Central memory CD4-positive, alpha-beta T cell (primary cell): ENCODE data around the gene ADAMTS4.
"Not testable (repeated sequence)": the region's sequence is repeated elsewhere in the genome, so short reads cannot be mapped to it uniquely, and the experiment has no call there.

ENCODE experiments used
- DNase-seq: peaks from one replicate; pipeline ENCODE4 v3.0.0; 2022
- total RNA-seq, 3 experiments: gene quantifications; one replicate each; lab custom pipeline; 2026; lab: John Stamatoyannopoulos, UW

The ADAMTS4 gene
- 0.42 to 8.3 (median 2.7) reads per million in 3 experiments for total RNA-seq

- DNase-seq: no peak
Observed at GRCh38 chr1:161198897-161199431, at the start of gene ADAMTS4. Gene ADAMTS4 (minus strand): TSS chr1:161199054. CDS start chr1:161198627, 427 bp downstream.

GRCh38 chr1:161244888-161245287, 46.0 kb upstream of the ADAMTS4 start:
- no peak for DNase-seq

DNA sequence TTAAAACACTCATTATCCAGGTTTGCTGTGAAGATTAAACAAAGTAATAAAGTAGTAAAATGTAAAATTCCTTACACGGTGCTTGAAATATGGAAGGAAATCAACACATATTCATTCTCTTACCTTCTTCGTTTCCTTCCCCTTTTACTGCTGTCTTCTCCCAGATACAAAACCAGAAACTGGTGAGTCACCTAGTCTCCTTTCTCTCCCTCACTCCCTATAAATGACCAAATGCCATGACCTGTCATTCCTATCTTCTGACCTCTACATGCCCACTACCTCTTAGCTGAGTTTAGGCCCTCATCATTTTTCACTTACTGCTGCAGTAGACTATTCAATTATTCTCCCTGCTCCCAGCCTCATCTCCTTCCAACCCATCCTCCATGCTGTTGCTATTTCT, 43.5 kb upstream of the ADAMTS4 start:
- no peak for DNase-seq

DNA sequence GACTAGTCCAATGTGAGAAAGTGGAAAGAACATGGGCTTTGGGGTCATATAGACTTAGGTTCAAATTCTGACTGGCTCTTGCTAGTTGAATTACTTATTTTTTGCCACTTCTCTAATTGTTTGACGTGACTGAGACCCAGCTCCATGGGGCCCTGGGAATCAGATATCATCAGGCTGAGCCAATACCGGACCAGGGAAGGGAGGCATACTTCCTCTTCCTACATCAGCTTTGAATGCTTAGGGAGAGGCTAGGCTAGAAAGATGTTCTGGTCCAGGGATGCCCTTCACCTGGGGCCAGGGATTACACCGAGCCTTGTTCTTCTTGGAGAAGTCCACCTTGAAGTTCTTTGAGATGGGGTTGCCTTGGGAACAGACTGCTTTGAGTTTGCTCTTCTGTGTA, 42.8 kb upstream of the ADAMTS4 start:
- DNase-seq: no peak

GRCh38 chr1:161238039-161238473, 39.2 kb upstream of the ADAMTS4 start, which contains the start of gene NR1I3:
Gene NR1I3 (minus strand): TSS chr1:161238203. CDS start chr1:161236565, 1,638 bp downstream.
- no peak for DNase-seq

DNA sequence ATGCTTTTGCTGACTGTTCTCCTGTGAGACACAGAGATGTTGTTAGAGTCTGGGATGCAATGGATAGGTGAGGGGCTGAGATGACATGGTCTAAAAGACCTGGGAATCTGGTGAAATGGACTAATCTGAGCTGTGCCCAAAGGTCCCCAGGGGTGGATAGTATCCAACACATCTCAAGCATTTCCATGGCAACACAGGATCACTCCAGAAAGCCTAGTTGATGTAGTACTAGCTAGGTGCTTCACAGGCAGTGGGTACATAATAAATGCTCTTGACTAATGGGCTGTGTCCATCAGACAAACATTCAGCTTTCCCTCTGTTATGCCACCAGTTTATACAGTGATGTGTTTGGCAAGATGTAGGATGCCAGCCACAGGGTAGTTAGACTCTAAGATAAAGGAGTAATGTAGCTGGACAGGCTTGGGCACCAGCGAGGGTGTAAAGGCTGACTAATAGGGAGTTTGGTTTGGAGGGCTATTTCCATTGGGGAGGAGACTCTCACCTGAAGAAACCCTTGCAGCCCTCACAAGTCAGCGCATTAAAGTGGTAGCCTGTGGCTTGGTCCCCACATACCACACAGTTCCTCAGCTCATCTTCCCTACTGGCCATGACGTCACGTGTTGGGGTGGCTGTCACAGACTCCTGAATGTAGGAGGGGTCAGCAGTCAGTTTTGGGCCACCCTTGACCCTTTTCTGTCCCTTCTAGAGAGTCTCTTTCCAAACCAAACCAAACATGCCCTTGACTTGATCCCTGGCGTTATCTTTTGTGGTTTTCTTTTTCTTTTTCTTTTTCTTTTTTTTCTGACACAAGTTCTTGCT, 37.3 kb upstream of the ADAMTS4 start:
- no peak for DNase-seq

DNA sequence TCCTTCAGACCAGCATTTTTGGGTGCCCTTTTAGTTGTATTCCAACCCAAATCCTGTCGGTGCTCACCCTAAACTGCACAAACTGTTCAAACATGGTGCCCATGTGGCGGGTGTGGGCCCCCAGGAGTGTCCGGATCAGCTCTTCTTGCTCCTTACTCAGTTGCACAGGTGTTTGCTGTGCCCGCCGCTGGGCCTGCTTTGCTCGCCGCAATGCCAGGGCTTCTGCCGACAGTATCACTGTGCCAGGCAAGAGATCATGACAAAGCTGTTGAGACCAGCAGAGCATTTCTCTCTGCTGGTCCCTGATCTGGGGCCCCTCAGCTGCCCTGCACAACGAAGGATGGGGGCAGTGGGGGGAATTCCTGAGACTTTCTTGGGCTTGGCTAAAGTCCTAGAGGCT, 34.2 kb upstream of the ADAMTS4 start:
- no peak for DNase-seq

DNA sequence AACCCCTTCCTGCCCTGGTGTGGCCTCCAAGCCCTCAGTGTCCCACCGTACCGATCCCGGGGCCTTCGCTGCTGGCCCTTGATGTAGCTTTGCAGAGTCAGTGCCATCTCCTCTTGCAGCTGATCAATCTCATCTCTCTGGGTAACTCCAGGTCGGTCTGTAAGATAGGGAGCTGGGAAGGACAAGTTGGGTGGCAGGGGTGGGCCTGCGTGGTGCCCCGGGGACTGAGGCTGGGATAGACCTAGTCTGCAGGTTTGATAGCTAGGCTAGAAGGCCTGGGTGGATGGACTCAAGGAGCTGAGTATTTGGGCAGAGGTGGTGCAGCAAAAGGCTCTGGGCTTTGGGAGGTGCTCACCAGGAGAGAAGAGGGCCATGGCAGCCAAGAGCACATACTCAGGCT, 31.9 kb upstream of the ADAMTS4 start:
- DNase-seq: no peak

DNA sequence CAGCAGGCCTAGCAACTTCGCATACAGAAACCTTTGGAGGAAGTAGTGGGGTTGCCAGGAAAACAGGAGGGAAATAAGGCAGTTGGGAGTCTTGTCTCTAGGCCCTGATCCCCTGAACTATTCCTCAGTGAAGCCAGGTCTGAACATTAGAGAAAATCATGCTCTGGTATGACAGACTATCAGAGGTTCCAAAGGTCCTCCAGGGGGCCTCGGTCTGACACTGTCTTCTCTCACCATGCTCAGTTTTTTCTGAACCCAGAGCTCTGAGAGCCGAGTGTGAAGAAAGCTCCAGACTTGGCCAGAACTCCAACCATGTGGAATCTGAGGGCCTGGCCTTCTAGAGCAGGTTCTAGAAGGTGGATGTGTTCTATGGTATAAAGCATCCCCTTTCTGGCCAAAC, 31.0 kb upstream of the ADAMTS4 start:
- DNase-seq: no peak

GRCh38 chr1:161228032-161228431, 29.2 kb upstream of the ADAMTS4 start:
- no peak for DNase-seq

GRCh38 chr1:161227196-161227871, 28.5 kb upstream of the ADAMTS4 start:
- DNase-seq: peak; percentile 78

DNA sequence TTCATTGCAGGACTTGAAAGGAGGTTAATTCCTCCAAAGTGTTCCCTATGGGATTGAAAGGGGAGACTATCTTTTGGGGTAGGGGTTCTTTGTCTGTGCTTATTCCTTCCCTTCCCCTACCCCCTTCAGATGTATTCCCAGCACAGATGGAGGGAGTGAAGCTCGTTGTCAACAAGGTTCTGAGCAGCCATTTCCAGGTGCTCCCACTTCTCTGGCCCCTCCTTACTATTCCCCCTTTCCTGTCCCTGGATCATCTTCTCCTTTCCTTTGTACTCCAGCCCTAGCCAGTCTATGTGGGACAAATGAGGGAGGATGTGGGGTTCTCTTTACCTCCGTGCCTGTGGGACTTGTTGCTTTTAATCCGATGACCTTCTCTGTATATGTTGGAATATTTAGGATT, 27.9 kb upstream of the ADAMTS4 start:
- DNase-seq: no peak

- DNase-seq: no peak
Observed at GRCh38 chr1:161226320-161226711, 27.5 kb upstream of the ADAMTS4 start.

- peak; percentile 93 for DNase-seq
Observed at GRCh38 chr1:161225534-161226319, 26.9 kb upstream of the ADAMTS4 start, which contains the start of gene TOMM40L. Gene TOMM40L (plus strand): TSS chr1:161226060. CDS start chr1:161226490, 430 bp downstream.

GRCh38 chr1:161225178-161225533, 26.3 kb upstream of the ADAMTS4 start:
- DNase-seq: no peak

- DNase-seq: not testable (repeated sequence)
Observed at GRCh38 chr1:161224695-161225087, 25.8 kb upstream of the ADAMTS4 start.

- DNase-seq: no peak
Observed at GRCh38 chr1:161223805-161224694, 25.2 kb upstream of the ADAMTS4 start.

GRCh38 chr1:161222175-161223019, 23.5 kb upstream of the ADAMTS4 start:
- DNase-seq: no peak

DNA sequence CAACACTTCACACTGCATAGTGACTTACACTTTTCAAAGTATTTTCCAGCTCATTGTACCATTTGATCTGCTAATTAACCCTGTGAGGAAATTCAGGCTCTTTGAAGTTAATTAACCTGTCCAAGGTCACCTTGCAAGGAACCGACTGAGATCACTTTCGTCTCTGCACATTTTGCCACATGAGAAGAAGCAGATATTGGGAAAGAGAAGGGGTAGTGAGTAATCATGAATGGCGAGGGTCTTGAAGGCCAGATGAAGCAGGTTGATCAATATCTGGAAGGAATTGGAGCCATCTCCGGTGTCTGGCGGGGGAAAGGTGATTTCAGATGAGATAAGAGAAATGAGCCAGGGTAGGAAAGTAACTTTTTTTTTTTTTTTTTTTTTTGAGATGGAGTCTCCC, 21.1 kb upstream of the ADAMTS4 start:
- DNase-seq: no peak

- no peak for DNase-seq
Observed at GRCh38 chr1:161219078-161219892, 20.4 kb upstream of the ADAMTS4 start.
